Activated CD8-positive, alpha-beta memory T cell treated with anti-CD3 and anti-CD28 coated beads, Interleukin-2, amount 50 U/mL, for 24 hours (primary cell): ENCODE results near the gene RALY.
"Not testable (repeated sequence)": the region's sequence is repeated elsewhere in the genome, so short reads cannot be mapped to it uniquely, and the experiment has no call there.

Experiments
- DNase-seq: peaks from one replicate; pipeline ENCODE4 v3.0.0-alpha.2; 2020; ENCODE audit errors: extremely low read depth

Gene RALY

GRCh38 chr20:34015401-34016335 lies 22.0 kb downstream of the RALY start:
- no peak for DNase-seq

GRCh38 chr20:34016736-34017135 lies 23.0 kb downstream of the RALY start:
- no peak for DNase-seq

- DNase-seq = no peak
These were observed 23.9 kb downstream of the RALY start for GRCh38 chr20:34017610-34018009.

GRCh38 chr20:34018166-34018565 lies 24.5 kb downstream of the RALY start:
- DNase-seq = no peak

GRCh38 chr20:34022151-34022838 lies 28.6 kb downstream of the RALY start:
- DNase-seq = no peak

- no peak for DNase-seq
These were observed 29.1 kb downstream of the RALY start for GRCh38 chr20:34022839-34023234.

- DNase-seq = no peak
These were observed 30.4 kb downstream of the RALY start for GRCh38 chr20:34023937-34024722.

GRCh38 chr20:34024723-34025351 lies 31.1 kb downstream of the RALY start:
- no peak for DNase-seq

- DNase-seq = not testable (repeated sequence)
These were observed 34.3 kb downstream of the RALY start for GRCh38 chr20:34028013-34028412.

GRCh38 chr20:34029415-34029814 lies 35.7 kb downstream of the RALY start:
- DNase-seq = no peak

GRCh38 chr20:34030456-34030855 lies 36.7 kb downstream of the RALY start:
- no peak for DNase-seq

GRCh38 chr20:34033903-34034302 lies 40.2 kb downstream of the RALY start:
- DNase-seq = no peak

GRCh38 chr20:34037121-34037520 lies 43.4 kb downstream of the RALY start:
- DNase-seq = peak; percentile 3

GRCh38 chr20:34037767-34038166 lies 44.1 kb downstream of the RALY start:
- DNase-seq = no peak

- DNase-seq = no peak
These were observed 46.7 kb downstream of the RALY start for GRCh38 chr20:34040300-34040995.

GRCh38 chr20:34041226-34041625 lies 47.5 kb downstream of the RALY start:
- no peak for DNase-seq

- no peak for DNase-seq
These were observed 48.6 kb downstream of the RALY start for GRCh38 chr20:34042262-34042661.

- no peak for DNase-seq
These were observed 49.3 kb downstream of the RALY start for GRCh38 chr20:34043025-34043424.

- DNase-seq = no peak
These were observed 51.6 kb downstream of the RALY start for GRCh38 chr20:34045294-34045693.

GRCh38 chr20:34045930-34046725 lies 52.4 kb downstream of the RALY start:
- no peak for DNase-seq
